ENCODE results near the gene MYL4. TPM values are rescaled to one million over a fixed set of nuclear protein-coding genes. Genes with fewer than 3 reads are reported as not detected.

Gene MYL4
- total and polyA plus RNA-seq, 2 donors (not counting 3 experiments of a cell fraction or from before 2014, with no cell fraction given) = 2.0 to 2.1 TPM

DNA sequence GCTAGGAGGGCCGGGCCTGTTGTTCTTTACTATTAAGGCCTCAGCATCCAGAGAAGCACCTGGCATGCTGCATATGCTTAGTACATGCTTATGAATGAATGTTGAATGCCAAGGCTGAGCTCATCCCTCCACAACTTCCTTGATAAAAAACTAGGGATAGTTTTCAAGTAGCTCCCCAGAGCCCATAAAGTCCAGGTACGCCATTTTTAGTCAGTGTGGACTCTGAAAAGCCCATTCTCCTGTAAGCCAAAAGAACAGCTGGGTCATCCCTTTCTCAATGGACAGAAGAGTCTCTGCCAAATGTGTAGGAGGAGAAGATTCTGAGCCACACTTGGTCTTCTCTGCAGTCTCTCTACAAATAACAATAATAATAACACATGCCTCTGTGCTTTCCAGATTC lies 35.5 kb downstream of the MYL4 start:
- Histone ChIP-seq H4K20me1 (replicated peaks; ENCODE audit: control insufficient read depth, extremely low read depth, insufficient read depth, low read length) (no peaks in the 10 kb centered on the region), H3K27ac (ENCODE audit: insufficient read depth, low read depth, low read length) (no peak overlapping the region), H3K27me3 (ENCODE audit: control insufficient read depth in 2 of 2, insufficient read depth in 2 of 2, low read length in 2 of 2) (no peaks in the 10 kb centered on the region), H3K9ac (replicated peaks; ENCODE audit: extremely low read depth, insufficient read depth, low read length) (no peak overlapping the region), H3K79me2 (ENCODE audit: control insufficient read depth, insufficient read depth, low read length) (no peaks in the 10 kb centered on the region), H3K4me1 (ENCODE audit: control insufficient read depth, extremely low read depth, insufficient read depth, low read length) (peaks cover 14% of the 10 kb centered on the region), H3K9me3 (replicated peaks; ENCODE audit: control insufficient read depth, insufficient read depth, low read length) (no peaks in the 10 kb centered on the region), H2AFZ (ENCODE audit: low read depth, low read length) (no peak overlapping the region), H3K4me3 (replicated peaks in 1 of 3; ENCODE audit: insufficient read depth in 1 of 3, low read depth in 1 of 3, low read length in 3 of 3) (no peak overlapping the region), H3K36me3 (ENCODE audit: control insufficient read depth in 2 of 2, extremely low read depth in 1 of 2, insufficient read depth in 2 of 2, low read length in 2 of 2) (no peaks in the 10 kb centered on the region), H3K9me1 (replicated peaks; ENCODE audit: control insufficient read depth, extremely low read depth, insufficient read depth, low read length) (no peaks in the 10 kb centered on the region), H3K4me2 (ENCODE audit: insufficient read depth, low read length) (no peak overlapping the region)
- TF ChIP-seq, protein P1, sequence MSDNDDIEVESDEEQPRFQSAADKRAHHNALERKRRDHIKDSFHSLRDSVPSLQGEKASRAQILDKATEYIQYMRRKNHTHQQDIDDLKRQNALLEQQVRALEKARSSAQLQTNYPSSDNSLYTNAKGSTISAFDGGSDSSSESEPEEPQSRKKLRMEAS (IDR thresholded peaks at IDR 0.05; ENCODE audit: insufficient read depth, insufficient read length) = no peak
- TF ChIP-seq, protein P2, sequence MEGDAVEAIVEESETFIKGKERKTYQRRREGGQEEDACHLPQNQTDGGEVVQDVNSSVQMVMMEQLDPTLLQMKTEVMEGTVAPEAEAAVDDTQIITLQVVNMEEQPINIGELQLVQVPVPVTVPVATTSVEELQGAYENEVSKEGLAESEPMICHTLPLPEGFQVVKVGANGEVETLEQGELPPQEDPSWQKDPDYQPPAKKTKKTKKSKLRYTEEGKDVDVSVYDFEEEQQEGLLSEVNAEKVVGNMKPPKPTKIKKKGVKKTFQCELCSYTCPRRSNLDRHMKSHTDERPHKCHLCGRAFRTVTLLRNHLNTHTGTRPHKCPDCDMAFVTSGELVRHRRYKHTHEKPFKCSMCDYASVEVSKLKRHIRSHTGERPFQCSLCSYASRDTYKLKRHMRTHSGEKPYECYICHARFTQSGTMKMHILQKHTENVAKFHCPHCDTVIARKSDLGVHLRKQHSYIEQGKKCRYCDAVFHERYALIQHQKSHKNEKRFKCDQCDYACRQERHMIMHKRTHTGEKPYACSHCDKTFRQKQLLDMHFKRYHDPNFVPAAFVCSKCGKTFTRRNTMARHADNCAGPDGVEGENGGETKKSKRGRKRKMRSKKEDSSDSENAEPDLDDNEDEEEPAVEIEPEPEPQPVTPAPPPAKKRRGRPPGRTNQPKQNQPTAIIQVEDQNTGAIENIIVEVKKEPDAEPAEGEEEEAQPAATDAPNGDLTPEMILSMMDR (IDR thresholded peaks at IDR 0.05; ENCODE audit: extremely low read depth in 1 of 2, insufficient read depth in 1 of 2, low read depth in 1 of 2, low read length in 2 of 2) = no peak
- TF ChIP-seq EZH2 (IDR thresholded peaks at IDR 0.05; ENCODE audit: borderline replicate concordance, low read depth, low read length, severe bottlenecking) (no peak), MYC (IDR thresholded peaks at IDR 0.05; ENCODE audit: low read depth, low read length) (no peak), POLR2A (IDR thresholded peaks at IDR 0.05; ENCODE audit: low read depth, low read length) (no peak), GATA2 (IDR thresholded peaks at IDR 0.05; ENCODE audit: insufficient read depth, insufficient read length, low read depth, low read length) (no peak), JUN (IDR thresholded peaks at IDR 0.05; ENCODE audit: borderline replicate concordance, insufficient read depth, insufficient read length, low read depth) (no peak), FOS (IDR thresholded peaks at IDR 0.05; ENCODE audit: borderline replicate concordance, insufficient read depth, low read length) (no peak), POLR2AphosphoS5 (IDR thresholded peaks at IDR 0.05; ENCODE audit: insufficient read depth, low read depth, low read length) (no peak)
- DNase-seq (ENCODE audit: low read depth, low spot score) = no peak
- CTCF ChIA-PET = interaction anchor here (1.0 to 1.9 kb wide), 3 partner anchors 13 to 71 kb away, joined by 3 to 6 read pairs (median 3); no protein-coding TSS in a partner anchor
- FAIRE-seq = no peak
- POLR2A ChIA-PET = no interaction called here
- BruUV-seq (replicated peaks) = no TSS peak
- intact Hi-C loops (cut with micrococcal nuclease) = no loop called here
- dilution Hi-C loops (cut with MboI; ENCODE audit: extremely low pct_ligation_motif_present, low sequenced_read_pairs) = no loop called here

Measured in endothelial cell of umbilical vein (primary cell).